Stimulated activated CD4-positive, alpha-beta T cell treated with anti-CD3 and anti-CD28 coated beads, TNF-alpha, amount 100 ng/mL, for 24 hours (primary cell): ENCODE data around the gene GOLPH3.
"Not testable (repeated sequence)": the region's sequence is repeated elsewhere in the genome, so short reads cannot be mapped to it uniquely, and the experiment has no call there.

Experiments
- DNase-seq, 3 experiments: peaks; one replicate each; pipeline ENCODE4 v3.0.0-alpha.2; 2020; ENCODE audit warnings: low read depth in 3 of 3

GOLPH3 gene

GRCh38 chr5:32135086-32135485 lies 39.0 kb downstream of the GOLPH3 start:
- DNase-seq = no peak

GRCh38 chr5:32132757-32133156 lies 41.4 kb downstream of the GOLPH3 start:
- DNase-seq = no peak

- no peak for DNase-seq
These were observed 42.5 kb downstream of the GOLPH3 start for GRCh38 chr5:32131604-32132003.

- no peak for DNase-seq
These were observed 43.3 kb downstream of the GOLPH3 start for GRCh38 chr5:32130865-32131264.

- DNase-seq = no peak
These were observed 45.0 kb downstream of the GOLPH3 start for GRCh38 chr5:32129074-32129598.

GRCh38 chr5:32127711-32128110 lies 46.4 kb downstream of the GOLPH3 start:
- DNase-seq = no peak

- no peak for DNase-seq
These were observed 47.4 kb downstream of the GOLPH3 start for GRCh38 chr5:32126691-32127090.

- DNase-seq = no peak
These were observed 50.0 kb downstream of the GOLPH3 start for GRCh38 chr5:32123889-32124676.

- DNase-seq = no peak
These were observed 50.9 kb downstream of the GOLPH3 start for GRCh38 chr5:32123058-32123805.

- not testable (repeated sequence) for DNase-seq
These were observed 55.2 kb downstream of the GOLPH3 start for GRCh38 chr5:32118922-32119321.

- DNase-seq = no peak
These were observed 57.4 kb downstream of the GOLPH3 start for GRCh38 chr5:32116574-32117313.

GRCh38 chr5:32115985-32116384 lies 58.1 kb downstream of the GOLPH3 start:
- DNase-seq = no peak

GRCh38 chr5:32110111-32110696 lies 63.9 kb downstream of the GOLPH3 start:
- no peak for DNase-seq

- no peak for DNase-seq
These were observed 64.9 kb downstream of the GOLPH3 start for GRCh38 chr5:32109236-32109635.

- DNase-seq = no peak
These were observed 66.0 kb downstream of the GOLPH3 start for GRCh38 chr5:32108167-32108566.

- DNase-seq = no peak
These were observed 66.8 kb downstream of the GOLPH3 start for GRCh38 chr5:32107291-32107690.

- no peak for DNase-seq
These were observed 70.6 kb downstream of the GOLPH3 start for GRCh38 chr5:32103521-32103920.

- no peak for DNase-seq
These were observed 71.7 kb downstream of the GOLPH3 start for GRCh38 chr5:32102254-32102986.

- no peak for DNase-seq
These were observed 73.3 kb downstream of the GOLPH3 start for GRCh38 chr5:32100691-32101302.

- DNase-seq = no peak
These were observed 73.9 kb downstream of the GOLPH3 start for GRCh38 chr5:32100230-32100629.
